Dedifferentiated amniotic fluid mesenchymal stem cell (primary cell): ENCODE data around the gene VANGL1.

Experiments used
- DNase-seq: peaks from one replicate; pipeline ENCODE4 v3.0.0-alpha.2; 2016; ENCODE audit errors: extremely low spot score

VANGL1 gene

DNA sequence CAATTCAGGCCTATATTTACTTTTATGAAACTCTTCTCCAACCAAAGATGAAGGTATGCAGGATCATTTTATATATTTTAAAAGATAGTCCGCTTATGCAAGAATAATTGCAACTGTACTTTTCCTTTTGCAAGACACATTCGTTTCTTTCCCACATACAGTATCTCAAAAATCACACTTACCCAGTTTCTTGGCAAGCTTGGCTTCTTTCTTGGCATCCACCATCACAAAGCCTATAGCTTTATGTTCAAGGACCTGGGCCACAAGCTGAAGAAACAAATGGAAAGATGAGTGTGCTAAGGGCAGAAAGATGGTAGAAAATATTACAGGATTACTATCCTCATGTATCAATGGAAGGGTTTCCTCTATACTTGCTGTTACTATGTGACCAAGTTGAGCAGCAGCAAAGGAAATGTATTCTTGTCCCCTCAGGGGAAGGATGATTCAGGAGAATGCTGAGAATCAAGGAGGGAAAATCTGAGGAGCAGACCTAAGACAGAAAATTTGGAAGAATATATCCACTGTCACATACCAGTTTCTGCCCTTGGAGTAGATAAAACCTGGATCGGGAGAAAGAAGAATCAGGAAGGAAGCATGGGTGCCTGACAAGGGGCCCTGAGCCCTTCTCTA is 103.0 kb downstream of the VANGL1 start:
- no peak for DNase-seq

DNA sequence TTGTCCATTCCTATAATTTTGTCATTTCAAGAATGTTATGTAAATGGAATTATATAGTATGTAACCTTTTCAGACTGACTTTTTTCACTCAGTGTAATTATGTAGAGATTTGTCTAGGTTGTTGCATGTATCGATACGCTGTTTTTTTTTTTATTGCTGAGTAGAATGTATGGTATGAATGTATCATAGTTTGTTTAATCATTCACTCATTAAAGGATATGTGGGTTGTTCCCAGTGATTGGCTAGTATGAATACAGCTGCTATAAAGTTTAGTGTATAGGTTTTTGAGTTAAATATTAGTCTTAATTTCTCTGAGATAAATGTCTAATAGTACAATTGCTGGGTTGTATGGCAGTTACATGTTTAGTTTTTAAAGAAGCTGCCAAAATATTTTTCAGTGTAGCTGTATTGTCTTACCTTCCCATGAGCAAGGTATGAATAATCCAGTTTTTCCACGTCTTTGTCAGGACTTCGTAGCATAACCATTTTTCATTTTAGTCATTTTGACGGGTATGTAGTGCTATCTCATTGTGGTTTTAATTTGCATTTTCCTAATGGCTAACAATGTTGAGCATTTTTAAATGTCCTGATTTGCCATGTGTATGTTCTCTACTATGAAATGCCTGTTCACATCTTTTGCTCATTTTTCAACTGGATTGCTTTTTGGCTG is 104.4 kb downstream of the VANGL1 start:
- DNase-seq: no peak
